Lower lobe of right lung (tissue), 2 donors: ENCODE results near the gene TAGLN2. TPM values are rescaled to one million over a fixed set of nuclear protein-coding genes. Genes with fewer than 3 reads are reported as not detected.

Experiments used
- ATAC-seq, 2 donors: fragments of 200-7000 bp; cut with Tn5 transposase; one replicate each; pipeline ENCODE4 v1.9.1; 2020 to 2022; ENCODE audit warnings: mild to moderate bottlenecking in 2 of 2, moderate library complexity in 2 of 2
- DNase-seq: peaks from one replicate; pipeline ENCODE4 v3.0.0-alpha.2; 2020
- H3K27ac ChIP-seq: fragments of 200-600 bp; one replicate; pipeline ENCODE4 v1.8.0; 2022
- H3K27me3 ChIP-seq: fragments of 200-600 bp; one replicate; pipeline ENCODE4 v1.8.0; 2022; ENCODE audit warnings: low read depth
- H3K36me3 ChIP-seq: fragments of 200-600 bp; one replicate; pipeline ENCODE4 v1.8.0; 2022; ENCODE audit warnings: mild to moderate bottlenecking
- H3K4me1 ChIP-seq: fragments of 200-600 bp; one replicate; pipeline ENCODE4 v1.8.0; 2022
- H3K4me3 ChIP-seq: fragments of 200-600 bp; one replicate; pipeline ENCODE4 v1.8.0; 2022; ENCODE audit warnings: mild to moderate bottlenecking
- H3K9me3 ChIP-seq: fragments of 200-600 bp; one replicate; pipeline ENCODE4 v1.8.0; 2022
- intact Hi-C: fragments of 100-400 bp; cut with DNase I; formaldehyde crosslinking; loops from one replicate; pipeline ENCODE4 v1.11.0; 2022
- total RNA-seq: library from RNA; stranded (reverse); fragmentation: NEBNext Ultra II Directional; extraction: Animal tissue kit (Norgen Biotek cat#: 25700); gene quantifications from one replicate; pipeline ENCODE4 v1.2.1, GENCODE V29; 2021
- TF ChIP-seq, protein P1 (sequence below): fragments of 200-600 bp; IDR thresholded peaks from one replicate; pipeline ENCODE4 v1.8.0; 2022; ENCODE audit warnings: antibody characterized with exemption, mild to moderate bottlenecking
- donor health status: DM: no; HTN: yes; CAD: no; lungs with severe emphysema.

TAGLN2 gene
- total RNA-seq, 1 donor from 2014 or later = 451 TPM

DNA sequence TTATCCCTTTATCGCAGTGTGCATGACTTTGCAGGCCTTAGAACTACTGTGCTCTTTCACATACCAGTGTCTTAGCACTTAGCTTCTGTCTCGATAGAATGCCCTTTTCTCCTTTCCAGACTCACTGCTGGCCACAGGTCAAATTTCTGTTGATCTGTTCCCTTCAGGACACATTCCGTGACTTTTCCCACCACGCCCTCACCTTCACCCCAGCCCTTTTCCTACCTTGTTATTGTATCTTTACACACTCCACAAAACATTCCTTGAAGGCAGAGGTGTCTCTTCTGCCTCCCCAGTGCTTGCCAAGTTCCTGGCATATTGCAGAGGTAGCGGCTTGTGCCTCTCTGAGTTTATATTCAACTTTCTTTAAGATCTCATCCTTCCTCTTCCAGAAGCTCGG is 23.8 kb upstream of the TAGLN2 start:
- Histone ChIP-seq H3K9me3 (no peaks in the 10 kb centered on the region), H3K27me3 (peaks cover 18% of the 10 kb centered on the region), H3K27ac (no peak overlapping the region), H3K4me3 (no peak overlapping the region), H3K4me1 (peaks cover 23% of the 10 kb centered on the region), H3K36me3 (no peaks in the 10 kb centered on the region)
- TF ChIP-seq, protein P1, sequence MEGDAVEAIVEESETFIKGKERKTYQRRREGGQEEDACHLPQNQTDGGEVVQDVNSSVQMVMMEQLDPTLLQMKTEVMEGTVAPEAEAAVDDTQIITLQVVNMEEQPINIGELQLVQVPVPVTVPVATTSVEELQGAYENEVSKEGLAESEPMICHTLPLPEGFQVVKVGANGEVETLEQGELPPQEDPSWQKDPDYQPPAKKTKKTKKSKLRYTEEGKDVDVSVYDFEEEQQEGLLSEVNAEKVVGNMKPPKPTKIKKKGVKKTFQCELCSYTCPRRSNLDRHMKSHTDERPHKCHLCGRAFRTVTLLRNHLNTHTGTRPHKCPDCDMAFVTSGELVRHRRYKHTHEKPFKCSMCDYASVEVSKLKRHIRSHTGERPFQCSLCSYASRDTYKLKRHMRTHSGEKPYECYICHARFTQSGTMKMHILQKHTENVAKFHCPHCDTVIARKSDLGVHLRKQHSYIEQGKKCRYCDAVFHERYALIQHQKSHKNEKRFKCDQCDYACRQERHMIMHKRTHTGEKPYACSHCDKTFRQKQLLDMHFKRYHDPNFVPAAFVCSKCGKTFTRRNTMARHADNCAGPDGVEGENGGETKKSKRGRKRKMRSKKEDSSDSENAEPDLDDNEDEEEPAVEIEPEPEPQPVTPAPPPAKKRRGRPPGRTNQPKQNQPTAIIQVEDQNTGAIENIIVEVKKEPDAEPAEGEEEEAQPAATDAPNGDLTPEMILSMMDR = no peak
- no peak for DNase-seq
- intact Hi-C loops = no loop called here
- ATAC-seq = no peak

DNA sequence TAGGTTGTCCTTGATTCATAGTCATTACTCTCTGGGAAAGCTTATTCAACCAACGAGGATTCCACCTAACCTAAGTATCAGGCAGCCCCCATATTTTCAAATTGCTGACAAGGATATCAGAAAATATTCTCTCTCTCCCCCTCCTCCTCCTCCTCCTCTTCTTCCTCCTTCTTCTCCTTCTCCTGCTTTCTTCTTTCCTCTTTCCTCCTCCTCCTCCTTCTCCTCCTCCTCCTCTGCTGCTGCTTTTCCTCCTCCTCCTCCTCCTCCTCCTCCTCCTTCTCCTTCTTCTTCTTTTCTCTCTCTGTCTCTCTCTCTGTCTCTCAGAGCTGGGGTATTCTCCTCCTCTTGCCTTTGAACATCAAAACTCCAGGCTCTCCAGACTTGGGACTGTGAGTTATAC is 22.6 kb upstream of the TAGLN2 start:
- Histone ChIP-seq H3K4me1 (peaks cover 23% of the 10 kb centered on the region), H3K27ac (no peak overlapping the region), H3K36me3 (no peaks in the 10 kb centered on the region), H3K4me3 (no peak overlapping the region), H3K27me3 (peaks cover 17% of the 10 kb centered on the region), H3K9me3 (no peaks in the 10 kb centered on the region)
- ATAC-seq = no peak
- TF ChIP-seq, protein P1 = no peak
- DNase-seq = no peak
- intact Hi-C loops = no loop called here

GRCh38 chr1:159946242-159947187 is 21.2 kb upstream of the TAGLN2 start:
- DNase-seq (no peak), ATAC-seq (no peak)
- peaks cover 23% of the 10 kb centered on the region for H3K4me1 ChIP-seq
- peaks cover 15% of the 10 kb centered on the region for H3K27me3 ChIP-seq
- H3K9me3 ChIP-seq = no peaks in the 10 kb centered on the region
- H3K27ac ChIP-seq = no peak overlapping the region
- H3K4me3 ChIP-seq = peak overlapping the region; percentile 49
- intact Hi-C loops = no loop called here
- TF ChIP-seq, protein P1 = no peak
- no peaks in the 10 kb centered on the region for H3K36me3 ChIP-seq

GRCh38 chr1:159945483-159946241 is 20.4 kb upstream of the TAGLN2 start, which contains the start of gene IGSF9:
Gene IGSF9, minus strand, starts transcription at chr1:159945613. Its CDS starts 2,159 bp downstream, at chr1:159943454.
- Histone ChIP-seq H3K36me3 (no peaks in the 10 kb centered on the region), H3K27ac (no peak within 1 kb of the TSS), H3K9me3 (no peaks in the 10 kb centered on the region), H3K4me3 (peak within 1 kb of the TSS; percentile 49), H3K4me1 (peaks cover 23% of the 10 kb centered on the region), H3K27me3 (peaks cover 15% of the 10 kb centered on the region)
- DNase-seq (peak; percentile 84), ATAC-seq (peak; percentile 90 to 91)
- intact Hi-C loops = no loop called here
- TF ChIP-seq, protein P1 = peak; percentile 67

GRCh38 chr1:159944623-159945455 is 19.5 kb upstream of the TAGLN2 start:
- peaks cover 15% of the 10 kb centered on the region for H3K27me3 ChIP-seq
- H3K4me3 ChIP-seq = peak overlapping the region; percentile 49
- no peaks in the 10 kb centered on the region for H3K9me3 ChIP-seq
- no peak for DNase-seq
- peaks cover 23% of the 10 kb centered on the region for H3K4me1 ChIP-seq
- intact Hi-C loops = no loop called here
- no peak for ATAC-seq
- no peak overlapping the region for H3K27ac ChIP-seq
- TF ChIP-seq, protein P1 = no peak
- no peaks in the 10 kb centered on the region for H3K36me3 ChIP-seq
